B cell (primary cell): Measurements from ENCODE around the gene SORL1. TPM values are rescaled to one million over a fixed set of nuclear protein-coding genes. Genes with fewer than 3 reads are reported as not detected.

Source experiments
- ATAC-seq: fragments of 200-7000 bp; cut with Tn5 transposase; one replicate; pipeline ENCODE4 v1.10.0; 2021; ENCODE audit warnings: low read depth, mild to moderate bottlenecking, moderate number of reproducible peaks, moderate library complexity
- CTCF ChIA-PET: fragments of 350-600 bp; sonication (Branson Sonifier 250); formaldehyde crosslinking; loops from one replicate; lab custom pipeline; 2021; ENCODE audit warnings: antibody characterized with exemption, inconsistent platforms; lab: Charles Lee
- POLR2A ChIA-PET: fragments of 350-600 bp; sonication (Branson Sonifier 250); formaldehyde crosslinking; loops from one replicate; lab custom pipeline; 2021; ENCODE audit warnings: antibody characterized with exemption; lab: Charles Lee
- DNase-seq: peaks from one replicate; pipeline ENCODE4 v3.0.0; 2013
- H2AFZ ChIP-seq: 2 replicates; pipeline ENCODE4 v1.6.1; 2012; ENCODE audit warnings: mild to moderate bottlenecking, low read depth, low read length; ENCODE audit not compliant: insufficient read depth, poor library complexity, severe bottlenecking
- H3K27ac ChIP-seq, 2 donors: 1 replicate in 1 of 2; 2 replicates in 1 of 2; pipeline ENCODE4 v1.5.1; 2012 to 2013; ENCODE audit warnings: low read length in 2 of 2, mild to moderate bottlenecking in 2 of 2, moderate library complexity in 1 of 2
- H3K27me3 ChIP-seq, 4 experiments: fragments of 200-600 bp in 1 of 4; sonication (generic) in 1 of 4; replicated peaks in 1 of 4; 1 replicate in 2 of 4; 2 replicates in 2 of 4; pipeline versions ENCODE4 v1.6.1 to v1.7.0; 2013 to 2016; ENCODE audit warnings: low read length in 3 of 4, mild to moderate bottlenecking in 2 of 4, mixed read lengths in 1 of 4, moderate library complexity in 1 of 4; ENCODE audit not compliant: insufficient read depth in 4 of 4, control insufficient read depth in 3 of 4; ENCODE audit errors: control extremely low read depth in 1 of 4
- H3K36me3 ChIP-seq, 2 experiments: replicated peaks in 1 of 2; 1 replicate in 1 of 2; 2 replicates in 1 of 2; pipeline versions ENCODE4 v1.6.1 to v1.7.1; 2013; ENCODE audit warnings: low read length in 1 of 2; ENCODE audit not compliant: insufficient read depth in 2 of 2, control insufficient read depth in 1 of 2; ENCODE audit errors: control extremely low read depth in 1 of 2, extremely low read depth in 1 of 2
- H3K4me1 ChIP-seq, 2 donors: fragments of 200-600 bp in 1 of 2; sonication (generic) in 1 of 2; 1 replicate in 1 of 2; 2 replicates in 1 of 2; pipeline versions ENCODE4 v1.5.1 to v1.6.1; 2013 to 2017; ENCODE audit warnings: low read length in 2 of 2; ENCODE audit not compliant: control insufficient read depth in 2 of 2, insufficient read depth in 2 of 2
- H3K4me2 ChIP-seq: replicated peaks from 2 replicates; pipeline ENCODE3; 2012; ENCODE audit warnings: mild to moderate bottlenecking, low read depth, low read length; ENCODE audit not compliant: poor library complexity, severe bottlenecking
- H3K4me3 ChIP-seq, 5 experiments: fragments of 200-600 bp in 1 of 5; sonication (generic) in 1 of 5; 1 replicate in 3 of 5; 2 replicates in 2 of 5; pipeline versions ENCODE4 v1.5.1 to v1.7.0; 2011 to 2016; ENCODE audit warnings: low read length in 4 of 5, mild to moderate bottlenecking in 4 of 5, low read depth in 2 of 5, control low read depth in 1 of 5, moderate library complexity in 1 of 5; ENCODE audit not compliant: insufficient read depth in 1 of 5; ENCODE audit errors: control extremely low read depth in 1 of 5, extremely low read depth in 1 of 5
- H3K79me2 ChIP-seq: fragments of 200-600 bp; sonication (generic); one replicate; pipeline ENCODE4 v1.6.0; 2016; ENCODE audit warnings: low read length; ENCODE audit not compliant: control insufficient read depth, insufficient read depth
- H3K9ac ChIP-seq: fragments of 200-600 bp; sonication (generic); 2 replicates; pipeline ENCODE4 v1.6.1; 2017; ENCODE audit warnings: mild to moderate bottlenecking, low read length, moderate library complexity
- H3K9me3 ChIP-seq, 3 donors: one replicate each; pipeline versions ENCODE4 v1.6.1 to v1.7.1; 2013; ENCODE audit warnings: low read length in 2 of 3; ENCODE audit not compliant: control insufficient read depth in 2 of 3, insufficient read depth in 1 of 3; ENCODE audit errors: control extremely low read depth in 1 of 3
- H4K20me1 ChIP-seq: 2 replicates; pipeline ENCODE4 v1.6.0; 2012; ENCODE audit warnings: mild to moderate bottlenecking, low read length; ENCODE audit not compliant: insufficient read depth, control insufficient read depth, poor library complexity, severe bottlenecking
- H3K27ac Mint-ChIP-seq: one replicate; pipeline ENCODE4 v1.8.0; 2021; ENCODE audit warnings: mixed read lengths
- H3K27me3 Mint-ChIP-seq: one replicate; pipeline ENCODE4 v1.8.0; 2021; ENCODE audit warnings: mixed read lengths
- H3K4me1 Mint-ChIP-seq: one replicate; pipeline ENCODE4 v1.8.0; 2021; ENCODE audit warnings: mixed read lengths
- H3K4me3 Mint-ChIP-seq: one replicate; pipeline ENCODE4 v1.8.0; 2021; ENCODE audit warnings: mixed read lengths
- H3K9me3 Mint-ChIP-seq: one replicate; pipeline ENCODE4 v1.8.0; 2022; ENCODE audit warnings: mixed read lengths; ENCODE audit not compliant: insufficient read depth
- CTCF ChIP-seq: fragments of 200-600 bp; IDR thresholded peaks from one replicate; pipeline ENCODE4 v1.8.0; 2022; ENCODE audit warnings: antibody characterized with exemption, mild to moderate bottlenecking
- EZH2 ChIP-seq: IDR thresholded peaks from 2 replicates; pipeline ENCODE4 v1.6.1; 2012; ENCODE audit warnings: borderline replicate concordance, low read depth, mild to moderate bottlenecking, moderate library complexity, low read length; ENCODE audit not compliant: insufficient read depth, poor library complexity, severe bottlenecking
- WGBS: methylation state at CpG from one replicate; pipeline ENCODE4 v1.1.5; 2013; ENCODE audit warnings: missing lambda C conversion rate; ENCODE audit not compliant: insufficient coverage; 5-methylcytosine and 5-hydroxymethylcytosine counted together
- intact Hi-C: fragments of 100-400 bp; cut with micrococcal nuclease; formaldehyde crosslinking; loops from one replicate; pipeline ENCODE4 v1.10.0; 2022
- polyA plus RNA-seq: library from polyadenylated mRNA; depleted of rRNA; stranded (reverse); fragments of >200 nt; gene quantifications from 2 replicates; pipeline ENCODE4 v1.2.3, GENCODE V29; 2012
- total RNA-seq, 2 donors: library from RNA; stranded (reverse); fragments of 120-200 nt in 1 of 2; gene quantifications; 1 replicate in 1 of 2; 2 replicates in 1 of 2; pipeline versions ENCODE4 v1.2.3 to v1.2.4, GENCODE V29; 2013 to 2022

Gene SORL1
- total and polyA plus RNA-seq, 2 donors (not counting 1 experiment from before 2014, with no cell fraction given): 13.0 to 396 TPM

- no peak overlapping the region for H3K4me3 ChIP-seq
- no peaks in the 10 kb centered on the region for H3K27me3 ChIP-seq
- no peak for TF ChIP-seq CTCF
- no peak for TF ChIP-seq EZH2
- peaks cover 47% of the 10 kb centered on the region for H3K4me1 Mint-ChIP-seq
- no peaks in the 10 kb centered on the region for H4K20me1 ChIP-seq
- no peak overlapping the region for H3K4me2 ChIP-seq
- intact Hi-C loops: no loop called here
- ATAC-seq: no peak
- no peaks in the 10 kb centered on the region for H3K79me2 ChIP-seq
- H3K4me3 Mint-ChIP-seq: no peak overlapping the region
- H3K9ac ChIP-seq: no peak overlapping the region
- no peak overlapping the region for H3K27ac Mint-ChIP-seq
- H3K27ac ChIP-seq: no peak overlapping the region
- no peaks in the 10 kb centered on the region for H3K36me3 ChIP-seq
- WGBS: 92% methylated on average over 2 of the region's 3 CpGs
- no peak overlapping the region for H2AFZ ChIP-seq
- ChIA-PET POLR2A (no interaction called here), CTCF (interaction anchor here (1.2 to 1.7 kb wide), 2 partner anchors 12 to 50 kb away, joined by 3 to 4 read pairs; no protein-coding TSS in a partner anchor)
- no peak for DNase-seq
- no peaks in the 10 kb centered on the region for H3K9me3 Mint-ChIP-seq
- H3K4me1 ChIP-seq: peaks cover 41 to 45% of the 10 kb centered on the region in 2 donors
- no peaks in the 10 kb centered on the region for H3K27me3 Mint-ChIP-seq
- H3K9me3 ChIP-seq: peaks cover 0 to 3% (median 0%) of the 10 kb centered on the region in 3 donors
Observed at GRCh38 chr11:121444526-121444925, 7.6 kb upstream of the SORL1 start.

DNA sequence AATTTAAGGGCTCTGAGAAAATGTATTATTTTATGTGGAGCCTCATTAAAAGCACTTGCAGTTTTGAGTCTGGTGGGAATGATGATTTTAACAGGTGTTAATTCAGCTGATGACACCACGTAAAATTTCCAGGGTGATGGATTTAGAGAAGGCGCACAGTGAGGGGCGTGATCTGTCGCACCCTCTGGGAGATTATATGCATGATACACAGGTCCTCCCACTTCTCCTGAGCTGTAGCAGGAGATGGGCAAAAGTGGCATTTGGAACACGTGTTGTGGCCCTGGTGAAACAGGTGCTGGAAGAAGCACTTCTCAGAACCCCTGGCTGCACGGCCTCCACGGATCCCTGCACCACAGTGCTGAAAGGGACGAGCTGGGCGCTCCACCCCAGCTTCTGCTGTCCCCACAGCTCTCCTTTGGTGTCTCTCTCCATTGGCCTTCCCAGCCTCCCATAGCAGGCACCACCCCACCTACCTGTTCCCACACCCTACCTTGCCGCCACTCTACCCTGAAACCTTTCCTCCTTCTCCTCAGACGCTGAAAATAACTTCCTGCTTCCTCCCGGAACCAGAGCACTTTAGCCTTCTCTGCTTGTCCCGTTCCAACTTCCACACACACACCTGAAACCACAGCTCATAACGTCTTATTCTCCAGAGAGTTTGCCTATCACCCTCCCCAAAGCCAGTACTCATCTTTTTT is 6.9 kb upstream of the SORL1 start:
- DNase-seq: no peak
- Histone ChIP-seq H3K79me2 (peaks cover 3% of the 10 kb centered on the region), H3K36me3 (no peaks in the 10 kb centered on the region), H3K4me1 (peaks cover 48 to 52% of the 10 kb centered on the region in 2 donors), H2AFZ (peak overlapping the region; percentile 62), H3K9ac (no peak overlapping the region), H3K27ac (no peak overlapping the region), H3K4me3 (no peak overlapping the region), H3K4me2 (peak overlapping the region; percentile 7), H3K9me3 (peaks cover 0 to 3% (median 0%) of the 10 kb centered on the region in 3 donors), H3K27me3 (no peaks in the 10 kb centered on the region), H4K20me1 (no peaks in the 10 kb centered on the region)
- H3K27me3 Mint-ChIP-seq: no peaks in the 10 kb centered on the region
- ChIA-PET POLR2A (interaction anchor here (0.6 kb wide), 1 partner anchor 21 kb away, joined by 3 read pairs; no protein-coding TSS in a partner anchor), CTCF (interaction anchor here (1.0 to 1.7 kb wide), 2 partner anchors 12 to 16 kb away, joined by 4 to 5 read pairs; no protein-coding TSS in a partner anchor)
- H3K4me1 Mint-ChIP-seq: peaks cover 54% of the 10 kb centered on the region
- peak overlapping the region; percentile 63 for H3K4me3 Mint-ChIP-seq
- no peak for ATAC-seq
- TF ChIP-seq CTCF: no peak
- TF ChIP-seq EZH2: no peak
- intact Hi-C loops: no loop called here
- WGBS: 63% methylated on average over 10 of the region's 14 CpGs
- H3K27ac Mint-ChIP-seq: peak overlapping the region; percentile 81
- no peaks in the 10 kb centered on the region for H3K9me3 Mint-ChIP-seq
